Natural killer cell (primary cell): ENCODE data around the gene CREB5. TPM values are rescaled to one million over a fixed set of nuclear protein-coding genes. Genes with fewer than 3 reads are reported as not detected.
A peak's percentile ranks its signal among the peaks of the same experiment; 100 is the strongest.

Experiments
- ATAC-seq, 3 donors: fragments of 150-1000 bp in 2 of 3; fragments of 200-7000 bp in 1 of 3; cut with Tn5 transposase; 1 replicate in 1 of 3; 2 replicates in 2 of 3; pipeline ENCODE4 v1.10.0; 2021; ENCODE audit warnings: mild to moderate bottlenecking in 2 of 3, moderate library complexity in 2 of 3
- DNase-seq, 2 donors: peaks; one replicate each; pipeline versions ENCODE4 v3.0.0 to v3.0.0-alpha.2; 2013 to 2021; ENCODE audit warnings: mixed read lengths in 1 of 2
- H3K27ac ChIP-seq: one replicate; pipeline ENCODE4 v1.5.1; 2013; ENCODE audit warnings: mild to moderate bottlenecking, low read length
- H3K27me3 ChIP-seq: one replicate; pipeline ENCODE4 v1.6.1; 2013; ENCODE audit warnings: low read length; ENCODE audit not compliant: control insufficient read depth, insufficient read depth
- H3K36me3 ChIP-seq: one replicate; pipeline ENCODE4 v1.6.1; 2013; ENCODE audit warnings: low read length; ENCODE audit not compliant: control insufficient read depth, insufficient read depth
- H3K4me1 ChIP-seq: one replicate; pipeline ENCODE4 v1.6.1; 2013; ENCODE audit warnings: low read length; ENCODE audit not compliant: control insufficient read depth, insufficient read depth
- H3K4me3 ChIP-seq: one replicate; pipeline ENCODE4 v1.5.1; 2013; ENCODE audit warnings: low read length
- H3K9me3 ChIP-seq: one replicate; pipeline ENCODE4 v1.6.1; 2013; ENCODE audit warnings: low read length; ENCODE audit not compliant: control insufficient read depth, insufficient read depth
- H3K27ac Mint-ChIP-seq, 2 donors: one replicate each; pipeline ENCODE4 v1.8.0; 2022; ENCODE audit warnings: mild to moderate bottlenecking in 2 of 2, mixed read lengths in 2 of 2, moderate library complexity in 1 of 2
- H3K27me3 Mint-ChIP-seq, 2 donors: one replicate each; pipeline ENCODE4 v1.8.0; 2022; ENCODE audit warnings: low read depth in 2 of 2, mixed read lengths in 2 of 2
- H3K36me3 Mint-ChIP-seq: one replicate; pipeline ENCODE4 v1.8.0; 2022; ENCODE audit warnings: mixed read lengths
- H3K4me1 Mint-ChIP-seq, 2 donors: one replicate each; pipeline ENCODE4 v1.8.0; 2022; ENCODE audit warnings: mixed read lengths in 2 of 2
- H3K4me3 Mint-ChIP-seq: one replicate; pipeline ENCODE4 v1.8.0; 2022; ENCODE audit warnings: mild to moderate bottlenecking, moderate library complexity, mixed read lengths
- H3K9me3 Mint-ChIP-seq, 2 donors: one replicate each; pipeline ENCODE4 v1.8.0; 2022; ENCODE audit warnings: mixed read lengths in 2 of 2
- WGBS: methylation state at CpG from one replicate; pipeline ENCODE4 v1.1.7; 2013; ENCODE audit warnings: missing lambda C conversion rate; ENCODE audit not compliant: insufficient coverage; 5-methylcytosine and 5-hydroxymethylcytosine counted together
- intact Hi-C: fragments of 100-400 bp; cut with micrococcal nuclease; formaldehyde crosslinking; loops from one replicate; pipeline ENCODE4 v1.14.2; 2022
- total RNA-seq, 4 donors: library from RNA; stranded (reverse); fragments of 120-200 nt in 1 of 4; gene quantifications; one replicate each; pipeline versions ENCODE4 v1.2.3 to v1.2.4, GENCODE V29; 2013 to 2022
- TF ChIP-seq, protein P1 (sequence below): fragments of 200-600 bp; IDR thresholded peaks from one replicate; pipeline ENCODE4 v1.8.0; 2022; ENCODE audit warnings: antibody characterized with exemption

The CREB5 gene
- total RNA-seq, 3 donors from 2014 or later (not counting 1 experiment from before 2014, with no cell fraction given): 0.52 to 7.0 (median 0.89) TPM

- Mint-ChIP-seq H3K36me3 (no peaks in the 10 kb centered on the region), H3K9me3 (no peaks in the 10 kb centered on the region), H3K27me3 (peaks cover 39 to 53% of the 10 kb centered on the region in 2 donors), H3K4me1 (peaks cover 7 to 15% of the 10 kb centered on the region in 2 donors), H3K27ac (no peak overlapping the region), H3K4me3 (no peak overlapping the region)
- TF ChIP-seq, protein P1, sequence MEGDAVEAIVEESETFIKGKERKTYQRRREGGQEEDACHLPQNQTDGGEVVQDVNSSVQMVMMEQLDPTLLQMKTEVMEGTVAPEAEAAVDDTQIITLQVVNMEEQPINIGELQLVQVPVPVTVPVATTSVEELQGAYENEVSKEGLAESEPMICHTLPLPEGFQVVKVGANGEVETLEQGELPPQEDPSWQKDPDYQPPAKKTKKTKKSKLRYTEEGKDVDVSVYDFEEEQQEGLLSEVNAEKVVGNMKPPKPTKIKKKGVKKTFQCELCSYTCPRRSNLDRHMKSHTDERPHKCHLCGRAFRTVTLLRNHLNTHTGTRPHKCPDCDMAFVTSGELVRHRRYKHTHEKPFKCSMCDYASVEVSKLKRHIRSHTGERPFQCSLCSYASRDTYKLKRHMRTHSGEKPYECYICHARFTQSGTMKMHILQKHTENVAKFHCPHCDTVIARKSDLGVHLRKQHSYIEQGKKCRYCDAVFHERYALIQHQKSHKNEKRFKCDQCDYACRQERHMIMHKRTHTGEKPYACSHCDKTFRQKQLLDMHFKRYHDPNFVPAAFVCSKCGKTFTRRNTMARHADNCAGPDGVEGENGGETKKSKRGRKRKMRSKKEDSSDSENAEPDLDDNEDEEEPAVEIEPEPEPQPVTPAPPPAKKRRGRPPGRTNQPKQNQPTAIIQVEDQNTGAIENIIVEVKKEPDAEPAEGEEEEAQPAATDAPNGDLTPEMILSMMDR: no peak
- DNase-seq (no peak), ATAC-seq (no peak)
- no peaks in the 10 kb centered on the region for H3K9me3 ChIP-seq
- H3K4me3 ChIP-seq: no peak overlapping the region
- no peaks in the 10 kb centered on the region for H3K36me3 ChIP-seq
- intact Hi-C loops: loop anchor here (5.0 to 10.0 kb wide), 2 partner anchors 456 to 788 kb away; no protein-coding TSS in a partner anchor
- peaks cover 32% of the 10 kb centered on the region for H3K27me3 ChIP-seq
- H3K4me1 ChIP-seq: peaks cover 6% of the 10 kb centered on the region
- H3K27ac ChIP-seq: no peak overlapping the region
Measured at GRCh38 chr7:28850699-28851098, 438.4 kb downstream of the CREB5 start.

DNA sequence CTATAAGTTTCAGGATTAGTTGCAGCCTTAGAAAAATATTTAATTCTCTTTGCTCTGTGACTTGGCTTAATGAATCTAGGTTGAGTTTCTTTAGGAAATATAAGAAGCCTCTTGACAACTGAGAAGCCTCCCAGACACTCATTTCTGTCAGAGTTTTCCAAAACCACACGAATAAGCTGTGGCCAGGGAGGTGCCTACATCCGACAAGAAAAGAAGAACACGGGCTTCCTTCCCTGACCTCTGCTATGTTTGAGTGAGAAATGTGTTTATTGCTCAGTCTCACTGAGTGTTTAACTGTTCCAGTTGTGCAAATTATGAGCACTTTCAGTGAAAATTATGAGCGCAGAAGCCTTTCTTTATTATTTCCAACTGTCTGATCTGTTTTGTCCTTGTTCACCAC lies 440.8 kb downstream of the CREB5 start:
- peaks cover 32% of the 10 kb centered on the region for H3K27me3 ChIP-seq

GRCh38 chr7:28853834-28854749 lies 441.8 kb downstream of the CREB5 start:
- Histone ChIP-seq H3K4me1 (peaks cover 6% of the 10 kb centered on the region), H3K9me3 (no peaks in the 10 kb centered on the region), H3K27ac (no peak overlapping the region), H3K36me3 (no peaks in the 10 kb centered on the region), H3K27me3 (peaks cover 34% of the 10 kb centered on the region), H3K4me3 (peak overlapping the region; percentile 36)
- ATAC-seq (peak; percentile 70 to 98 (median 89)), DNase-seq (peak; percentile 58 to 69)
- Mint-ChIP-seq H3K36me3 (no peaks in the 10 kb centered on the region), H3K4me1 (peaks cover 7 to 15% of the 10 kb centered on the region in 2 donors), H3K27me3 (peaks cover 52 to 70% of the 10 kb centered on the region in 2 donors), H3K4me3 (peak overlapping the region; percentile 83), H3K9me3 (no peaks in the 10 kb centered on the region), H3K27ac (no peak overlapping the region)
- TF ChIP-seq, protein P1: peak; percentile 67
- 9% methylated on average over 63 of the region's 63 CpGs for WGBS
- intact Hi-C loops: loop anchor here (2.0 to 10.0 kb wide), 3 partner anchors 459 to 792 kb away; no protein-coding TSS in a partner anchor

More for the DNA sequence above, 440.8 kb downstream of the CREB5 start:
- no peak overlapping the region for H3K4me3 ChIP-seq
- intact Hi-C loops: loop anchor here (2.0 to 10.0 kb wide), 3 partner anchors 458 to 791 kb away; no protein-coding TSS in a partner anchor
- TF ChIP-seq, protein P1: no peak
- H3K27ac ChIP-seq: no peak overlapping the region
- Mint-ChIP-seq H3K27me3 (peaks cover 52 to 70% of the 10 kb centered on the region in 2 donors), H3K4me3 (peak overlapping the region; percentile 83), H3K36me3 (no peaks in the 10 kb centered on the region), H3K27ac (no peak overlapping the region), H3K4me1 (peaks cover 7 to 15% of the 10 kb centered on the region in 2 donors), H3K9me3 (no peaks in the 10 kb centered on the region)
- DNase-seq: no peak
- WGBS: 31% methylated on average over 3 of the region's 4 CpGs
- H3K9me3 ChIP-seq: no peaks in the 10 kb centered on the region
- H3K4me1 ChIP-seq: peaks cover 6% of the 10 kb centered on the region
- no peak for ATAC-seq
- H3K36me3 ChIP-seq: no peaks in the 10 kb centered on the region
